WTC11 (cell line): ENCODE measurements around the gene SMIM24. TPM values are rescaled to one million over a fixed set of nuclear protein-coding genes. Genes with fewer than 3 reads are reported as not detected.
A peak's percentile ranks its signal among the peaks of the same experiment; 100 is the strongest.

ENCODE experiments used
- ATAC-seq: fragments of 200-7000 bp; cut with Tn5 transposase; 2 replicates; pipeline ENCODE4 v1.10.0; 2021; ENCODE audit warnings: mild to moderate bottlenecking, moderate library complexity
- CTCF ChIA-PET: fragments of 300-600 bp; sonication (Branson Sonifier 250); formaldehyde crosslinking; loops from one replicate; lab custom pipeline; 2021; ENCODE audit warnings: antibody characterized with exemption; lab: Charles Lee
- POLR2A ChIA-PET: fragments of 350-600 bp; sonication (Branson Sonifier 250); formaldehyde crosslinking; loops from one replicate; lab custom pipeline; 2021; ENCODE audit warnings: antibody characterized with exemption; lab: Charles Lee
- DNase-seq: peaks from one replicate; pipeline ENCODE4 v3.0.0; 2021; ENCODE audit warnings: low spot score
- H3K27ac Mint-ChIP-seq: 2 replicates; pipeline ENCODE4 v1.8.0; 2021; ENCODE audit warnings: mixed read lengths
- H3K27me3 Mint-ChIP-seq: 2 replicates; pipeline ENCODE4 v1.8.0; 2021; ENCODE audit warnings: low read depth, mild to moderate bottlenecking, moderate library complexity, mixed read lengths
- H3K36me3 Mint-ChIP-seq: 2 replicates; pipeline ENCODE4 v1.8.0; 2021; ENCODE audit warnings: mixed read lengths
- H3K4me1 Mint-ChIP-seq: 2 replicates; pipeline ENCODE4 v1.8.0; 2022; ENCODE audit warnings: mixed read lengths
- H3K4me3 Mint-ChIP-seq: 2 replicates; pipeline ENCODE4 v1.8.0; 2021; ENCODE audit warnings: mild to moderate bottlenecking, moderate library complexity, mixed read lengths
- H3K9me3 Mint-ChIP-seq: 2 replicates; pipeline ENCODE4 v1.8.0; 2021; ENCODE audit warnings: mixed read lengths
- AR ChIP-seq: fragments of 250-450 bp; sonication (Bioruptor Pico); IDR thresholded peaks from 2 replicates; pipeline ENCODE4 v1.9.0; 2021; ENCODE audit warnings: mild to moderate bottlenecking
- ATF3 ChIP-seq: sonication (generic); formaldehyde crosslinking; conservative IDR thresholded peaks from 2 replicates; pipeline ENCODE4 v1.8.1; 2022; ENCODE audit warnings: mild to moderate bottlenecking, missing genetic modification reagents
- ERG ChIP-seq: fragments of 250-450 bp; sonication (Bioruptor Pico); IDR thresholded peaks from 2 replicates; pipeline ENCODE4 v1.8.0; 2021; ENCODE audit warnings: mild to moderate bottlenecking
- ETV6 ChIP-seq: sonication (generic); formaldehyde crosslinking; IDR thresholded peaks from 2 replicates; pipeline ENCODE4 v1.8.1; 2022; ENCODE audit warnings: mild to moderate bottlenecking, missing genetic modification reagents
- GABPB1 ChIP-seq: sonication (generic); formaldehyde crosslinking; IDR thresholded peaks from 2 replicates; pipeline ENCODE4 v1.8.1; 2023; ENCODE audit warnings: mild to moderate bottlenecking, missing genetic modification reagents
- IRF1 ChIP-seq: sonication (generic); formaldehyde crosslinking; IDR thresholded peaks from 2 replicates; pipeline ENCODE4 v1.8.0; 2023; ENCODE audit warnings: missing genetic modification reagents
- JUN ChIP-seq: sonication (generic); formaldehyde crosslinking; IDR thresholded peaks from 2 replicates; pipeline ENCODE4 v1.8.0; 2023; ENCODE audit warnings: mild to moderate bottlenecking, missing genetic modification reagents
- KAT7 ChIP-seq: sonication (generic); formaldehyde crosslinking; IDR thresholded peaks from 2 replicates; pipeline ENCODE4 v1.8.1; 2023; ENCODE audit warnings: missing genetic modification reagents, mild to moderate bottlenecking, borderline replicate concordance
- NFYB ChIP-seq: sonication (generic); formaldehyde crosslinking; conservative IDR thresholded peaks from 2 replicates; pipeline ENCODE4 v1.8.0; 2022; ENCODE audit warnings: low read depth, missing genetic modification reagents
- NR1H2 ChIP-seq: sonication (generic); formaldehyde crosslinking; IDR thresholded peaks from 2 replicates; pipeline ENCODE4 v1.9.0; 2021; ENCODE audit warnings: mild to moderate bottlenecking, moderate library complexity, missing genetic modification reagents
- PRRX2 ChIP-seq: fragments of 250-450 bp; sonication (Bioruptor Pico); IDR thresholded peaks from 2 replicates; pipeline ENCODE4 v1.8.0; 2021; ENCODE audit warnings: mild to moderate bottlenecking
- TCF7 ChIP-seq: sonication (generic); formaldehyde crosslinking; IDR thresholded peaks from 2 replicates; pipeline ENCODE4 v1.8.0; 2022; ENCODE audit warnings: mild to moderate bottlenecking, low read depth, missing genetic modification reagents, moderate library complexity
- ZNF138 ChIP-seq: sonication (generic); formaldehyde crosslinking; conservative IDR thresholded peaks from 2 replicates; pipeline ENCODE4 v1.8.1; 2022; ENCODE audit warnings: mild to moderate bottlenecking, moderate library complexity, missing genetic modification reagents
- ZNF317 ChIP-seq: sonication (generic); formaldehyde crosslinking; IDR thresholded peaks from 2 replicates; pipeline ENCODE4 v1.8.1; 2023; ENCODE audit warnings: low read depth, mild to moderate bottlenecking, moderate library complexity, missing genetic modification reagents, borderline replicate concordance
- ZNF425 ChIP-seq: fragments of 250-450 bp; sonication (Bioruptor Pico); conservative IDR thresholded peaks from 2 replicates; pipeline ENCODE4 v1.9.0; 2021; ENCODE audit warnings: mild to moderate bottlenecking
- ZSCAN18 ChIP-seq: fragments of 250-450 bp; sonication (Bioruptor Pico); IDR thresholded peaks from 2 replicates; pipeline ENCODE4 v2.1.2; 2022; ENCODE audit warnings: mild to moderate bottlenecking, moderate library complexity
- total RNA-seq: library from RNA; stranded (reverse); gene quantifications from 3 replicates; pipeline ENCODE4 v1.2.3, GENCODE V29; 2021

Gene SMIM24
- total RNA-seq, 1 experiment from 2014 or later = 2.8 TPM

- Mint-ChIP-seq H3K4me1 (peaks cover 7% of the 10 kb centered on the region), H3K9me3 (peaks cover 8% of the 10 kb centered on the region), H3K27me3 (peaks cover 80% of the 10 kb centered on the region), H3K4me3 (peak overlapping the region; percentile 55), H3K27ac (no peak overlapping the region), H3K36me3 (peaks cover 5% of the 10 kb centered on the region)
- peak; percentile 30 for TF ChIP-seq NFYB (CRISPR knock-in tag)
- TF ChIP-seq PRRX2 (CRISPR knock-in tag) = no peak
- CTCF ChIA-PET = interaction anchor here (0.7 to 2.5 kb wide), 4 partner anchors 19 to 1709 kb away, joined by 3 to 21 read pairs (median 8); no protein-coding TSS in a partner anchor
- ATAC-seq = peak; percentile 21; the same call in 1 of the 2 replicates
- DNase-seq = no peak
- POLR2A ChIA-PET = no interaction called here
Observed at GRCh38 chr19:3465552-3465951, 14.8 kb downstream of the SMIM24 start.

- Mint-ChIP-seq H3K27me3 (peaks cover 80% of the 10 kb centered on the region), H3K4me1 (peaks cover 8% of the 10 kb centered on the region), H3K9me3 (peaks cover 8% of the 10 kb centered on the region), H3K4me3 (peak overlapping the region; percentile 60), H3K27ac (no peak overlapping the region), H3K36me3 (peaks cover 5% of the 10 kb centered on the region)
- DNase-seq (no peak), ATAC-seq (peak; percentile 45)
- TF ChIP-seq TCF7 (CRISPR knock-in tag) = no peak
- no peak for TF ChIP-seq ZNF317 (CRISPR knock-in tag)
- TF ChIP-seq AR (CRISPR knock-in tag) = no peak
- no peak for TF ChIP-seq IRF1 (CRISPR knock-in tag)
- TF ChIP-seq ZSCAN18 = no peak
- TF ChIP-seq ZNF425 = no peak
- TF ChIP-seq KAT7 (CRISPR knock-in tag) = no peak
- TF ChIP-seq ZNF138 (CRISPR knock-in tag) = no peak
- TF ChIP-seq NR1H2 = no peak
- TF ChIP-seq JUN (CRISPR knock-in tag) = no peak
- TF ChIP-seq GABPB1 (CRISPR knock-in tag) = no peak
- no peak for TF ChIP-seq PRRX2 (CRISPR knock-in tag)
- no peak for TF ChIP-seq ETV6 (CRISPR knock-in tag)
- no peak for TF ChIP-seq ERG (CRISPR knock-in tag)
- TF ChIP-seq ATF3 = no peak
- ChIA-PET CTCF (interaction anchor here (0.7 to 2.5 kb wide), 9 partner anchors 8 to 1710 kb away, joined by 3 to 21 read pairs (median 6); no protein-coding TSS in a partner anchor), POLR2A (interaction anchor here (0.7 to 1.1 kb wide), 2 partner anchors 15 to 97 kb away, joined by 3 to 5 read pairs; no protein-coding TSS in a partner anchor)
Observed at GRCh38 chr19:3464587-3465235, 15.6 kb downstream of the SMIM24 start.
